Measurements from ENCODE around the gene XAF1. TPM values are rescaled to one million over a fixed set of nuclear protein-coding genes. Genes with fewer than 3 reads are reported as not detected.
"Not testable (repeated sequence)": the region's sequence is repeated elsewhere in the genome, so short reads cannot be mapped to it uniquely, and the experiment has no call there.

The XAF1 gene
- total and polyA plus RNA-seq, 8 donors, result 7.2 to 116 (median 26.3) TPM

DNA sequence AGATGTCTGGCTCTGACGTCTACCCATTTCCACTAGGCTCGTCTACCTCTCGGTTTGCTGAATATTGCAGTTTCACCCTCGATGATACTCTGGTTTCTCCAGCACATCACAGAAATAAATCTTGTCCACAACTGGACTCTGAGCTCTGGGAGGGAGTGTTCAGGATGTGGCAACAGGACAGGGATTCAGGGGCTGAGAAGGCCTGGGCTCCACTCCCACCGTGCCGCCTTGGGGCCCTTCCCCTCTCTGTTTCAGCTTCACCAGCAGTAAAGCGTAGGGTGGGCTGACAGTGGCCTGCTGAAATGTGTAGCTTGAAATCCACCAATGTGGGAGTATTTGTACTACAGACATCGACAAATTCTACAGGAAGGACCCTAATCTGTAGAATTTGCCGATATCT, 55.7 kb downstream of the XAF1 start:
- 81 to 86% (median 85%) methylated on average over 9 of the region's 9 CpGs for WGBS, 5 donors
- Histone ChIP-seq H3K27ac (no peak overlapping the region), H3K27me3 (peaks cover 0 to 5% (median 4%) of the 10 kb centered on the region in 3 donors), H3K4me1 (no peaks in the 10 kb centered on the region), H3K36me3 (no peaks in the 10 kb centered on the region), H3K4me3 (no peak overlapping the region), H3K9me3 (peaks cover 0 to 7% (median 5%) of the 10 kb centered on the region in 4 donors)
- no peak for TF ChIP-seq EP300 (IDR thresholded peaks at IDR 0.05)
- TF ChIP-seq POLR2A (IDR thresholded peaks at IDR 0.05), result no peak
- TF ChIP-seq POLR2AphosphoS5 (IDR thresholded peaks at IDR 0.05), result no peak
- no peak for TF ChIP-seq CTCF (IDR thresholded peaks at IDR 0.05)
- DNase-seq, result no peak
- intact Hi-C loops (cut with DNase I; ENCODE audit: low total_unique reads), result no loop called here

GRCh38 chr17:6812295-6812694, 56.4 kb downstream of the XAF1 start:
- Histone ChIP-seq H3K4me3 (no peak overlapping the region), H3K36me3 (no peaks in the 10 kb centered on the region), H3K9me3 (peaks cover 0 to 7% (median 5%) of the 10 kb centered on the region in 4 donors), H3K27ac (no peak overlapping the region), H3K4me1 (no peaks in the 10 kb centered on the region), H3K27me3 (peaks cover 0 to 5% (median 4%) of the 10 kb centered on the region in 3 donors)
- no peak for DNase-seq
- 61 to 70% (median 66%) methylated on average over 9 of the region's 9 CpGs for WGBS, 5 donors
- TF ChIP-seq EP300 (IDR thresholded peaks at IDR 0.05) (no peak), CTCF (IDR thresholded peaks at IDR 0.05) (no peak), POLR2AphosphoS5 (IDR thresholded peaks at IDR 0.05) (no peak), POLR2A (IDR thresholded peaks at IDR 0.05) (no peak)
- intact Hi-C loops (cut with DNase I; ENCODE audit: low total_unique reads), result no loop called here

- intact Hi-C loops (cut with DNase I; ENCODE audit: low total_unique reads), result no loop called here
- Histone ChIP-seq H3K27ac (no peak overlapping the region), H3K27me3 (peaks cover 0 to 5% (median 4%) of the 10 kb centered on the region in 3 donors), H3K9me3 (peaks cover 0 to 4% (median 2%) of the 10 kb centered on the region in 4 donors), H3K4me1 (no peaks in the 10 kb centered on the region), H3K4me3 (no peak overlapping the region), H3K36me3 (no peaks in the 10 kb centered on the region)
- TF ChIP-seq POLR2AphosphoS5 (IDR thresholded peaks at IDR 0.05), result no peak
- no peak for TF ChIP-seq CTCF (IDR thresholded peaks at IDR 0.05)
- no peak for TF ChIP-seq POLR2A (IDR thresholded peaks at IDR 0.05)
- no peak for TF ChIP-seq EP300 (IDR thresholded peaks at IDR 0.05)
- WGBS, 5 donors, result 83 to 90% (median 89%) methylated on average over 10 of the region's 10 CpGs
- DNase-seq, result no peak
Measured at GRCh38 chr17:6815775-6816174, 59.9 kb downstream of the XAF1 start.

DNA sequence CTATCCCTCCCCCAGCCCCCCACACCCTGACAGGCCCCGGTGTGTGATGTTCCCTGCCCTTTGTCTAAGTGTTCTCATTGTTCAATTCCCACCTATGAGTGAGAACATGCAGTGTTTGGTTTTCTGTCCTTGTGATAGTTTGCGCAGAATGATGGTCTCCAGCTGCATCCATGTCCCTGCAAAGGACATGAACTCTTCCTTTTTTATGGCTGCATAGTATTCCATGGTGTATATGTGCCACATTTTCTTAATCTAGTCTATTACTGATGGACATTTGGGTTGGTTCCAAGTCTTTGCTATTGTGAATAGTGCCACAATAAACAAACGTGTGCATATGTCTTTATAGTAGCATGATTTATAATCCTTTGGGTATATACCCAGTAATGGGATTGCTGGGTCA, 60.5 kb downstream of the XAF1 start:
- DNase-seq; H3K27me3 ChIP-seq; intact Hi-C loops (cut with DNase I; ENCODE audit: low total_unique reads); H3K27ac ChIP-seq; H3K36me3 ChIP-seq; H3K4me3 ChIP-seq; H3K4me1 ChIP-seq; H3K9me3 ChIP-seq: not testable (repeated sequence)
- WGBS, 5 donors, result 74 to 88% (median 84%) methylated on average over 3 of the region's 3 CpGs

GRCh38 chr17:6818938-6819337, 63.1 kb downstream of the XAF1 start:
- no peaks in the 10 kb centered on the region for H3K27me3 ChIP-seq
- H3K27ac ChIP-seq, result no peak overlapping the region
- H3K4me1 ChIP-seq, result no peaks in the 10 kb centered on the region
- no peak for DNase-seq
- intact Hi-C loops (cut with DNase I; ENCODE audit: low total_unique reads), result no loop called here
- 92 to 98% (median 95%) methylated on average over 3 of the region's 3 CpGs for WGBS, 5 donors
- no peak overlapping the region for H3K4me3 ChIP-seq
- H3K36me3 ChIP-seq, result no peaks in the 10 kb centered on the region
- H3K9me3 ChIP-seq, result peaks cover 0 to 8% (median 4%) of the 10 kb centered on the region in 4 donors
- TF ChIP-seq POLR2AphosphoS5 (IDR thresholded peaks at IDR 0.05) (no peak), EP300 (IDR thresholded peaks at IDR 0.05) (no peak), CTCF (IDR thresholded peaks at IDR 0.05) (no peak), POLR2A (IDR thresholded peaks at IDR 0.05) (no peak)
